Testis (tissue), 3 donors: ENCODE results near the gene TESK2. TPM values are rescaled to one million over a fixed set of nuclear protein-coding genes. Genes with fewer than 3 reads are reported as not detected.

Experiments used
- DNase-seq: peaks from one replicate; pipeline ENCODE4 v3.0.0-alpha.2; 2019
- H3K27ac ChIP-seq, 2 donors: fragments of 200-600 bp; sonication (generic); one replicate each; pipeline ENCODE4 v1.5.1; 2019
- H3K27me3 ChIP-seq: fragments of 200-600 bp; sonication (generic); one replicate; pipeline ENCODE4 v1.5.1; 2019
- H3K36me3 ChIP-seq: fragments of 200-600 bp; sonication (generic); one replicate; pipeline ENCODE4 v1.5.1; 2017; ENCODE audit warnings: low read depth; ENCODE audit errors: missing control alignments
- H3K4me1 ChIP-seq: fragments of 200-600 bp; sonication (generic); one replicate; pipeline ENCODE4 v1.5.1; 2019
- H3K4me3 ChIP-seq, 2 donors: fragments of 200-600 bp; sonication (generic); one replicate each; pipeline ENCODE4 v1.5.1; 2017 to 2019
- H3K9me3 ChIP-seq: fragments of 200-600 bp; sonication (generic); one replicate; pipeline ENCODE4 v1.5.1; 2017
- POLR2A ChIP-seq: fragments of 450-650 bp; IDR thresholded peaks from one replicate; pipeline ENCODE4 v1.6.1; 2017; ENCODE audit warnings: antibody characterized with exemption, mild to moderate bottlenecking, moderate library complexity
- WGBS, 2 donors: methylation state at CpG; one replicate each; pipeline ENCODE4 v1.1.5; 2018; 5-methylcytosine and 5-hydroxymethylcytosine counted together
- intact Hi-C: fragments of 100-400 bp; cut with DNase I; formaldehyde crosslinking; loops from one replicate; pipeline ENCODE4 v1.15.1; 2023; ENCODE audit warnings: low total_unique reads
- polyA plus RNA-seq: library from polyadenylated mRNA; stranded (reverse); fragments of 350-450 nt; fragmentation: Illumina TruSeq; extraction: RNeasy Lipid Tissue Mini Kit (QIAGEN cat#74804); gene quantifications from one replicate; pipeline ENCODE4 v1.2.3, GENCODE V29; 2014; ENCODE audit warnings: low read depth, low replicate concordance; ENCODE audit not compliant: insufficient read depth
- total RNA-seq, 2 donors: library from RNA; depleted of rRNA; stranded (reverse); fragments of >200 nt; gene quantifications; one replicate each; pipeline ENCODE4 v1.2.3, GENCODE V29; 2016
- TF ChIP-seq, protein P1 (sequence below), 3 experiments: fragments of 450-650 bp in 2 of 3; fragments of 200-600 bp in 1 of 3; sonication (generic) in 1 of 3; IDR thresholded peaks; one replicate each; pipeline ENCODE4 v1.5.1; 2016 to 2019; ENCODE audit warnings: antibody characterized with exemption in 3 of 3, mild to moderate bottlenecking in 2 of 3, moderate library complexity in 1 of 3

The TESK2 gene
- total and polyA plus RNA-seq, 3 donors from 2014 or later = 14.3 to 22.7 (median 20.9) TPM

DNA sequence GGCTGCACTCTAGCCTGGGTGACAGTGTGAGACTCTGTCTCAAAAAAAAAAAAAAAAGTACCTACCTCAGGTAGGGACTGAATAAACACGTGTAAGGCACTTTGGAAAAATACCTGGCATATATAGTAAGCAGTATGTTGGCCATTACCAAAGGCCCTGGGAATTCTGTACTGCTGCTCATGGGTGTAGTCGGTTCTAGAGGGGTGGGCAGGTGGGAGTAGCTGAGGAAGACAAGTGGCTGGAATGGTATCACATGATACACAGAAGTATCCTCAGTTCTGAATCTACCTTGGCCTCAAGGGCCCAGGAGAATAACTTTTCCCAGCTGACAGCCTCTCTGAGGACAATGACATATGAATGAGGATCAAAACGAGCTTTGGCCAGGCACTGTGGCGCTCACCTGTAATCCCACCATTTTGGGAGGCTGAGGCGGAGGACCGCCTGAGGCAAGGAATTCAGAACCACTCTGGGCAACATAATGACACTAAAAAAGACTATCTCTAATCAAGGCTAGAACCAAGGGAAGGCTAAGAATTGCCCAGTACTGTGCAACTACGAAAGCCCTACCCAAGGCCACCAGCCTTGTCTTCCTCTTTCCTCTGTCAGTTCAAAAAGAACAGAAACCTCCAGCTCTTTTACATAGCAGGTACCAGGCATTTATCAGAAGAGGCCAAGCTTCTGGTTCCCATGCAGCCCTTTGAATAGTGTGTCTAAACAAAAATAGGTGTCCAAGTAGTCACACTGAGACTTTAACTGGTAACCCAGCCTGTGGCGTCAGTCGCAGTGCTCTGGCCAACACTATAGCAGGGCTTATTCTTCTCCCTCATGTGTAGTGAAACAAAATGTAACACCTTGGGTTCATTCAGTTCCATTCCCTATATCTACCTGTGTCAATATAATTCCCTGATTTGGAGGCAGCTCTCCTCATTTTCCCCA is 19.3 kb upstream of the TESK2 start:
- no peak for DNase-seq
- Histone ChIP-seq H3K27me3 (no peaks in the 10 kb centered on the region), H3K4me3 (no peak overlapping the region), H3K36me3 (no peaks in the 10 kb centered on the region), H3K27ac (no peak overlapping the region), H3K4me1 (no peaks in the 10 kb centered on the region), H3K9me3 (no peaks in the 10 kb centered on the region)
- WGBS, 2 donors = 60 to 61% methylated on average over 9 of the region's 9 CpGs
- TF ChIP-seq, protein P1, sequence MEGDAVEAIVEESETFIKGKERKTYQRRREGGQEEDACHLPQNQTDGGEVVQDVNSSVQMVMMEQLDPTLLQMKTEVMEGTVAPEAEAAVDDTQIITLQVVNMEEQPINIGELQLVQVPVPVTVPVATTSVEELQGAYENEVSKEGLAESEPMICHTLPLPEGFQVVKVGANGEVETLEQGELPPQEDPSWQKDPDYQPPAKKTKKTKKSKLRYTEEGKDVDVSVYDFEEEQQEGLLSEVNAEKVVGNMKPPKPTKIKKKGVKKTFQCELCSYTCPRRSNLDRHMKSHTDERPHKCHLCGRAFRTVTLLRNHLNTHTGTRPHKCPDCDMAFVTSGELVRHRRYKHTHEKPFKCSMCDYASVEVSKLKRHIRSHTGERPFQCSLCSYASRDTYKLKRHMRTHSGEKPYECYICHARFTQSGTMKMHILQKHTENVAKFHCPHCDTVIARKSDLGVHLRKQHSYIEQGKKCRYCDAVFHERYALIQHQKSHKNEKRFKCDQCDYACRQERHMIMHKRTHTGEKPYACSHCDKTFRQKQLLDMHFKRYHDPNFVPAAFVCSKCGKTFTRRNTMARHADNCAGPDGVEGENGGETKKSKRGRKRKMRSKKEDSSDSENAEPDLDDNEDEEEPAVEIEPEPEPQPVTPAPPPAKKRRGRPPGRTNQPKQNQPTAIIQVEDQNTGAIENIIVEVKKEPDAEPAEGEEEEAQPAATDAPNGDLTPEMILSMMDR (IDR thresholded peaks at IDR 0.05) = no peak
- TF ChIP-seq POLR2A = no peak
- intact Hi-C loops = loop anchor here (10.0 kb wide), 1 partner anchor 54 kb away; no protein-coding TSS in a partner anchor

DNA sequence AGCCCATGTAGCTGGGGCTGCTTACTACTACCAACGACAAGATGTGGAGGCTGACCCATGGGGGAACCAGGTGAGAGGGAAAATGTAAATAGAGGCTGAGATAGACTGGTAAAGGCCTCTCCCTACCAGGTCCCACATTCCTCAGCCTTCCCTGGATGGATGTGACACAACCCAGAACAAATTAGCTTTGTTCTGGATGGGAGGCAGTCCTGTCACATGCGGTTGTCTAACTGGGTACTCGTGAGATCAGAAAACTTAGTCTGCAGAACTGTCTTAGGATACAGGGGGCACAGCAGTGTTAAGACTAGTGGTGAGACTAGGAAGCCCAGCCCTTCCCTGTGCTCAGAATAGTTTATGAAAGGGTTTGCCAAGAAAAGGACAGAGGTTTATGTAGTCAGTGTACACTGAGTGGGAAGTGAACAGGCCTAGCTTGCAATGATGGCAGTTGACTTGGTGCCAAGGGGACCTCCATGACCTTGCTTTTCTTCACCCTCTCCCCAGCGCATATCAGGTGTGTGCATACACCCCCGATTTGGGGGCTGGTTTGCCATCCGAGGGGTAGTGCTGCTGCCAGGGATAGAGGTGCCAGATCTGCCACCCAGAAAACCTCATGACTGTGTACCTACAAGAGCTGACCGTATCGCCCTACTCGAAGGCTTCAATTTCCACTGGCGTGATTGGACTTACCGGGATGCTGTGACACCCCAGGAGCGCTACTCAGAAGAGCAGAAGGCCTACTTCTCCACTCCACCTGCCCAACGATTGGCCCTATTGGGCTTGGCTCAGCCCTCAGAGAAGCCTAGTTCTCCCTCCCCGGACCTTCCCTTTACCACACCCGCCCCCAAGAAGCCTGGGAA is 17.6 kb upstream of the TESK2 start:
- no peaks in the 10 kb centered on the region for H3K27me3 ChIP-seq
- no peak for DNase-seq
- intact Hi-C loops = loop anchor here (10.0 kb wide), 1 partner anchor 494 kb away; the partner anchor contains the start of genes HECTD3 and UROD
- no peaks in the 10 kb centered on the region for H3K36me3 ChIP-seq
- H3K4me1 ChIP-seq = no peaks in the 10 kb centered on the region
- H3K27ac ChIP-seq = no peak overlapping the region
- no peaks in the 10 kb centered on the region for H3K9me3 ChIP-seq
- TF ChIP-seq, protein P1 (IDR thresholded peaks at IDR 0.05) = peak in 1 of 3 experiments; percentile 11
- no peak for TF ChIP-seq POLR2A
- WGBS, 2 donors = 77 to 78% methylated on average over 8 to 15 of the region's 15 CpGs
- no peak overlapping the region for H3K4me3 ChIP-seq

DNA sequence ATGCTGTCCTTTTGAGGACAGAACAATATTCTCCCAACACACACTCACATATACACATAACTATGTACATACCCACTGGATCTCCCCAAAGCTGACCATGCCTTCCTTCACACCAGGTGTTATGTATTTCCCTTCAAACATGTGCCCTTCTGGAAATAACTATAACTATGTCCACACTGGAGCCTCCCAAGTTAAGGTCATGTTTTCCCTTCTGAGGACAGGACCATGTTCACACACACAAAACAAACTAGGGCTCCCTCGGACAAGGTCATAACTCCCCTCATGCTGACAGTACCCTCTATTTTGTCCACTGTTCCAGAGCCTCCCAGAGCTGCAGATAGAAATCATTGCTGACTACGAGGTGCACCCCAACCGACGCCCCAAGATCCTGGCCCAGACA is 16.9 kb upstream of the TESK2 start:
- Histone ChIP-seq H3K27me3 (no peaks in the 10 kb centered on the region), H3K36me3 (no peaks in the 10 kb centered on the region), H3K27ac (no peak overlapping the region), H3K4me3 (no peak overlapping the region), H3K4me1 (no peaks in the 10 kb centered on the region), H3K9me3 (no peaks in the 10 kb centered on the region)
- 83 to 91% methylated on average over 4 of the region's 4 CpGs for WGBS, 2 donors
- DNase-seq = no peak
- intact Hi-C loops = loop anchor here (10.0 kb wide), 1 partner anchor 493 kb away; the partner anchor contains the start of genes HECTD3 and UROD
- TF ChIP-seq POLR2A = no peak
- TF ChIP-seq, protein P1 (IDR thresholded peaks at IDR 0.05) = no peak

DNA sequence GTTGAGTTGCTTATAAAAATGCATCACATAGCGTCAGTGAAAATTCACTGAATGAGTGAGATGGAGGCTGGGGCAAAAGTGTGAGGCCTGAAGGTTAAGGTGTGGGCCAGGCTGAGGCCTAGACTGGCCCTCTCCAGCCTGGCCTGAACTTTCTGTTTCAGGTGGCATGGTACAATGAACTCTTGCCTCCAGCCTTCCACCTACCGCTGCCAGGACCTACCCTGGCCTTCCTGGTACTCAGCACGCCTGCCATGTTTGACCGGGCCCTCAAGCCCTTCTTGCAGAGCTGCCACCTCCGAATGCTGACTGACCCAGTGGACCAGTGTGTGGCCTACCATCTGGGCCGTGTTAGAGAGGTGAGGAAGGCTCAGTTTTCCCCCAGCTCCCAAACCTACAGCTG is 16.2 kb upstream of the TESK2 start:
- Histone ChIP-seq H3K36me3 (no peaks in the 10 kb centered on the region), H3K4me1 (no peaks in the 10 kb centered on the region), H3K27ac (no peak overlapping the region), H3K9me3 (no peaks in the 10 kb centered on the region), H3K4me3 (no peak overlapping the region), H3K27me3 (no peaks in the 10 kb centered on the region)
- no peak for DNase-seq
- WGBS, 2 donors = 95 to 97% methylated on average over 3 to 6 of the region's 6 CpGs
- TF ChIP-seq POLR2A = no peak
- TF ChIP-seq, protein P1 (IDR thresholded peaks at IDR 0.05) = no peak
- intact Hi-C loops = loop anchor here (10.0 kb wide), 1 partner anchor 492 kb away; the partner anchor contains the start of genes HECTD3 and UROD
